Measurements from ENCODE around the gene OTOGL.

OTOGL gene

GRCh38 chr12:80173083-80173864 lies 73.9 kb downstream of the OTOGL start:
- no peak overlapping the region for H3K27ac ChIP-seq (ENCODE audit: low read depth, low read length)
- H3K36me3 ChIP-seq (ENCODE audit: control insufficient read depth, low read length) = no peaks in the 10 kb centered on the region
- H3K4me3 ChIP-seq (ENCODE audit: low read length) = no peak overlapping the region
- H3K9me3 ChIP-seq (ENCODE audit: control insufficient read depth, insufficient read depth, low read length) = no peaks in the 10 kb centered on the region
- no peaks in the 10 kb centered on the region for H3K79me2 ChIP-seq (ENCODE audit: control insufficient read depth, low read length)
- no peak overlapping the region for H3K4me2 ChIP-seq (ENCODE audit: low read length)
- H3K27me3 ChIP-seq (ENCODE audit: control insufficient read depth, low read length) = 0 out of 2 replicates have a peak, but pooled peaks cover 3% of the 10 kb centered on the region
- no peaks in the 10 kb centered on the region for H3K4me1 ChIP-seq (ENCODE audit: control insufficient read depth, low read length)
- TF ChIP-seq CTCF (IDR thresholded peaks at IDR 0.05; ENCODE audit: low read depth, low read length, poor library complexity, severe bottlenecking) = no peak
- no peak for TF ChIP-seq EZH2phosphoT487 (IDR thresholded peaks at IDR 0.05; ENCODE audit: borderline replicate concordance, low read length)
- H3F3A ChIP-seq (ENCODE audit: control insufficient read depth, insufficient read depth) = no peaks in the 10 kb centered on the region
- H4K20me1 ChIP-seq (ENCODE audit: control insufficient read depth, insufficient read depth, low read depth, low read length) = no peaks in the 10 kb centered on the region
- no peaks in the 10 kb centered on the region for H3K9me2 ChIP-seq (replicated peaks; ENCODE audit: control insufficient read depth, low read length)

GRCh38 chr12:80175307-80175930 lies 76.1 kb downstream of the OTOGL start:
- Histone ChIP-seq H3K4me1 (ENCODE audit: control insufficient read depth, low read length) (no peaks in the 10 kb centered on the region), H3K4me2 (ENCODE audit: low read length) (no peak overlapping the region), H3K9me2 (replicated peaks; ENCODE audit: control insufficient read depth, low read length) (no peaks in the 10 kb centered on the region), H3K9me3 (ENCODE audit: control insufficient read depth, insufficient read depth, low read length) (no peaks in the 10 kb centered on the region), H4K20me1 (ENCODE audit: control insufficient read depth, insufficient read depth, low read depth, low read length) (no peaks in the 10 kb centered on the region), H3K27me3 (ENCODE audit: control insufficient read depth, low read length) (no peaks in the 10 kb centered on the region), H3F3A (ENCODE audit: control insufficient read depth, insufficient read depth) (no peaks in the 10 kb centered on the region), H3K27ac (ENCODE audit: low read depth, low read length) (no peak overlapping the region), H3K4me3 (ENCODE audit: low read length) (no peak overlapping the region), H3K36me3 (ENCODE audit: control insufficient read depth, low read length) (no peaks in the 10 kb centered on the region), H3K79me2 (ENCODE audit: control insufficient read depth, low read length) (no peaks in the 10 kb centered on the region)
- no peak for TF ChIP-seq EZH2phosphoT487 (IDR thresholded peaks at IDR 0.05; ENCODE audit: borderline replicate concordance, low read length)
- TF ChIP-seq CTCF (IDR thresholded peaks at IDR 0.05; ENCODE audit: low read depth, low read length, poor library complexity, severe bottlenecking) = no peak

GRCh38 chr12:80176706-80177105 lies 77.4 kb downstream of the OTOGL start:
- no peak overlapping the region for H3K4me2 ChIP-seq (ENCODE audit: low read length)
- no peak overlapping the region for H3K4me3 ChIP-seq (ENCODE audit: low read length)
- H3K27me3 ChIP-seq (ENCODE audit: control insufficient read depth, low read length) = no peaks in the 10 kb centered on the region
- no peaks in the 10 kb centered on the region for H4K20me1 ChIP-seq (ENCODE audit: control insufficient read depth, insufficient read depth, low read depth, low read length)
- no peaks in the 10 kb centered on the region for H3K9me3 ChIP-seq (ENCODE audit: control insufficient read depth, insufficient read depth, low read length)
- no peaks in the 10 kb centered on the region for H3K4me1 ChIP-seq (ENCODE audit: control insufficient read depth, low read length)
- no peak for TF ChIP-seq CTCF (IDR thresholded peaks at IDR 0.05; ENCODE audit: low read depth, low read length, poor library complexity, severe bottlenecking)
- no peak overlapping the region for H3K27ac ChIP-seq (ENCODE audit: low read depth, low read length)
- H3F3A ChIP-seq (ENCODE audit: control insufficient read depth, insufficient read depth) = no peaks in the 10 kb centered on the region
- H3K79me2 ChIP-seq (ENCODE audit: control insufficient read depth, low read length) = no peaks in the 10 kb centered on the region
- no peaks in the 10 kb centered on the region for H3K9me2 ChIP-seq (replicated peaks; ENCODE audit: control insufficient read depth, low read length)
- H3K36me3 ChIP-seq (ENCODE audit: control insufficient read depth, low read length) = no peaks in the 10 kb centered on the region
